Right atrium auricular region (tissue), 2 donors: ENCODE results near the gene TRPM2. TPM values are rescaled to one million over a fixed set of nuclear protein-coding genes. Genes with fewer than 3 reads are reported as not detected.

ENCODE experiments used
- DNase-seq: peaks from one replicate; pipeline ENCODE4 v3.0.0-alpha.2; 2019; ENCODE audit warnings: low spot score
- H3K27ac ChIP-seq, 2 donors: fragments of 200-600 bp; sonication (generic); 1 replicate in 1 of 2; 2 replicates in 1 of 2; pipeline ENCODE4 v1.5.1; 2016 to 2019
- H3K27me3 ChIP-seq, 2 donors: fragments of 200-600 bp; sonication (generic); one replicate each; pipeline versions ENCODE4 v1.5.1 to v1.6.0; 2017 to 2019
- H3K36me3 ChIP-seq: fragments of 200-600 bp; sonication (generic); one replicate; pipeline ENCODE4 v1.5.1; 2016
- H3K4me1 ChIP-seq, 2 donors: fragments of 200-600 bp; sonication (generic); one replicate each; pipeline versions ENCODE4 v1.5.1 to v1.6.0; 2017 to 2019
- H3K4me3 ChIP-seq, 2 donors: fragments of 200-600 bp; sonication (generic); 1 replicate in 1 of 2; 2 replicates in 1 of 2; pipeline ENCODE4 v1.5.1; 2017 to 2019; ENCODE audit warnings: mild to moderate bottlenecking in 1 of 2, moderate library complexity in 1 of 2
- H3K9me3 ChIP-seq, 2 donors: fragments of 200-600 bp; sonication (generic); one replicate each; pipeline ENCODE4 v1.5.1; 2019
- CTCF ChIP-seq, 2 donors: fragments of 200-600 bp; sonication (generic); IDR thresholded peaks; one replicate each; pipeline ENCODE4 v1.5.1; 2019; ENCODE audit warnings: antibody characterized with exemption in 2 of 2
- total RNA-seq, 2 donors: library from RNA; depleted of rRNA; stranded (reverse); fragments of >200 nt; gene quantifications; one replicate each; pipeline ENCODE4 v1.1.0, GENCODE V29; 2016

TRPM2 gene
- total RNA-seq, 2 donors from 2014 or later = 0.75 to 0.89 TPM

GRCh38 chr21:44487831-44488230, 134.4 kb downstream of the TRPM2 start:
- no peak for DNase-seq
- no peak overlapping the region for H3K27ac ChIP-seq
- H3K9me3 ChIP-seq = peaks cover 0 to 7% of the 10 kb centered on the region in 2 donors
- peak in 1 of 2 donors; percentile 18 for TF ChIP-seq CTCF (IDR thresholded peaks at IDR 0.05)
- H3K4me1 ChIP-seq = no peaks in the 10 kb centered on the region
- no peaks in the 10 kb centered on the region for H3K27me3 ChIP-seq
- H3K36me3 ChIP-seq = no peaks in the 10 kb centered on the region
- H3K4me3 ChIP-seq = no peak overlapping the region

DNA sequence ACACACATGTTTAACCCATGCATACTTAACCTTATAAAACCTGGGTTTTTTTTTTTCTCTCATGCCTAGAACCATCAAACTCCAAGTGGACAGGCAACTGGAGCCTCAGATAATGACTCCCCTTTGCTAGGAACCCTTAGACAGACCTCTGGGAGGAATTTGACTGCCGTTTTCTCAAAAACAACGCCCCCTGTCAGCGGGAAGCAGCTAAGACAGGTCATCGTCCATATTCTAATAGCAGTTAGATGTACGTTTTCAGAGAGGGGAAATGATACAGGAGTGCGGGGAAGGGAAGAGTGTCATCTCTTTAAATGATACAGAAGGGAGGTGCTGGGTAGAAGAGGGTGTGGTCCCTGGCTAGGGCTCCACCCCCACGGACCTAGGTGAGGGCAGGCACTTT, 136.5 kb downstream of the TRPM2 start:
- no peak for DNase-seq
- H3K4me1 ChIP-seq = no peaks in the 10 kb centered on the region
- H3K27me3 ChIP-seq = no peaks in the 10 kb centered on the region
- H3K9me3 ChIP-seq = peaks cover 0 to 16% of the 10 kb centered on the region in 2 donors
- no peaks in the 10 kb centered on the region for H3K36me3 ChIP-seq
- no peak overlapping the region for H3K4me3 ChIP-seq
- no peak for TF ChIP-seq CTCF (IDR thresholded peaks at IDR 0.05)
- no peak overlapping the region for H3K27ac ChIP-seq

- Histone ChIP-seq H3K27me3 (no peaks in the 10 kb centered on the region), H3K36me3 (no peaks in the 10 kb centered on the region)
Measured at GRCh38 chr21:44490405-44490804, 137.0 kb downstream of the TRPM2 start.

DNA sequence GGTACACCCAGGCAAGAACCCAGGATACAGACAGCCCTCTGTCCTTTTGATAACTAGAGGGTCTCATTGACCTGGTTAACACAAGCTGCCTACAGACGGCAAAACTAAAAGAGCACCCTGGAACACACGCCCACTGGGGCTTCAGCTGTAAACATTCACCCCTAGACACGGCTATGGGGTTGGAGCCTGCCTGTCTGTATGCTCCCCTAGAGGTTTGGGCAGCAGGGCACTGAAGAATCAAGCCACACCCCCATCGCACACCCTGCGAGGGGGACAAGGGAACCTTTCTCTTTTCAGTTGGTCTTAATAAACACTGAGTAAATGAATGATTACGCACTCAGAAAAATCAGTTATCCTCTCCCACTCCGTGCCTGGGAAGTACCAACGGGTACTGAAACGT, 137.4 kb downstream of the TRPM2 start:
- Histone ChIP-seq H3K4me1 (no peaks in the 10 kb centered on the region), H3K9me3 (peaks cover 0 to 16% of the 10 kb centered on the region in 2 donors), H3K27ac (no peak overlapping the region), H3K4me3 (no peak overlapping the region), H3K27me3 (no peaks in the 10 kb centered on the region), H3K36me3 (no peaks in the 10 kb centered on the region)
- DNase-seq = no peak
- TF ChIP-seq CTCF (IDR thresholded peaks at IDR 0.05) = no peak

More at GRCh38 chr21:44490405-44490804, 137.0 kb downstream of the TRPM2 start:
- TF ChIP-seq CTCF (IDR thresholded peaks at IDR 0.05) = no peak
- no peak overlapping the region for H3K4me3 ChIP-seq
- H3K27ac ChIP-seq = no peak overlapping the region
- no peak for DNase-seq
- peaks cover 0 to 16% of the 10 kb centered on the region in 2 donors for H3K9me3 ChIP-seq
- no peaks in the 10 kb centered on the region for H3K4me1 ChIP-seq

Other genes starting within 250 kb of the TRPM2 start
- 10 to 100 TPM in 1 of 2 donors, 1 to 10 TPM in 1; 3.1 to 10.4 TPM for gene PWP2, start 246.2 kb upstream of the TRPM2 start, total RNA-seq
- gene GATD3, start 219.9 kb upstream of the TRPM2 start, total RNA-seq = 10 to 100 TPM; 10.5 TPM
- gene ICOSLG, start 112.7 kb upstream of the TRPM2 start, total RNA-seq = 1 to 10 TPM; 1.0 to 1.1 TPM
- gene DNMT3L, start 91.7 kb upstream of the TRPM2 start, total RNA-seq = not detected
- not detected for gene AIRE, start 67.7 kb upstream of the TRPM2 start, total RNA-seq
- 10 to 100 TPM; 28.0 to 45.7 TPM for gene PFKL, start 53.6 kb upstream of the TRPM2 start, total RNA-seq
- 10 to 100 TPM; 21.4 to 23.2 TPM for gene CFAP410, start 14.2 kb upstream of the TRPM2 start, total RNA-seq
- 1 to 10 TPM; 1.1 to 1.7 TPM for gene LRRC3, start 101.9 kb downstream of the TRPM2 start, total RNA-seq
- gene KRTAP10-1, start 186.6 kb downstream of the TRPM2 start, total RNA-seq = not detected
- not detected for gene KRTAP10-2, start 197.9 kb downstream of the TRPM2 start, total RNA-seq
- not detected for gene KRTAP10-3, start 205.2 kb downstream of the TRPM2 start, total RNA-seq
- gene KRTAP10-4, start 220.1 kb downstream of the TRPM2 start, total RNA-seq = not detected
- not detected for gene KRTAP10-5, start 227.0 kb downstream of the TRPM2 start, total RNA-seq
- gene KRTAP10-6, start 238.9 kb downstream of the TRPM2 start, total RNA-seq = not detected
- not detected for gene KRTAP10-7, start 247.0 kb downstream of the TRPM2 start, total RNA-seq